HG03196 (cell line): Measurements from ENCODE around the gene HCFC2.

Experiments
- ATAC-seq: cut with Tn5 transposase; IDR thresholded peaks from one replicate; pipeline ENCODE4 v1.9.1; 2021; ENCODE audit not compliant: unreplicated experiment

The HCFC2 gene

DNA sequence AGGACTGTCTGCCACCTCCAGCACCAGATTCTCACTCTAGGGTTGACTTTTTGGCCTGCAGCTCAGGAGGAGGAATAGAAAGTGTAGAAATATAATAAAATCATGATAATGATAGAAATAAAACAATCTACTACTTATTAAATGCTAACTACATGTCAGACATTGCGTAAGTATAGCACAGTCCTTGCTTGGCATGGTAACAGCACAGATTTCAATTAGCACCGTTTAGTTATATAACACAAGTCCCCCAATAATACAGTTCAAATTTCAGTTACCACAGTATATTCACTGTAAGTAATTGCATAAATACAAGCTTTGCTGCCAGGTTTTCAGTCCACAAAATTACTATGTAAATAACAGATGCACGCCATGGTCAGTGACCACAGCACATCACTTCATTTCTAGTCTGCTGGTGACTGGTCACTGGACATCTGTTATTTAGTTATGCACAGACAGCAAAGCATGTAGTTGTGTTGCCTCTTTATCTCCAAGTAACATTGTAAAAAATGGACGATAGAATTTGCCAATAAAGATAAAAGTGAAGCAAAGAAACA, 7.8 kb upstream of the HCFC2 start:
- no peak for ATAC-seq

GRCh38 chr12:104057771-104058197, 6.5 kb upstream of the HCFC2 start:
- no peak for ATAC-seq

GRCh38 chr12:104058802-104059201, 5.5 kb upstream of the HCFC2 start:
- no peak for ATAC-seq

DNA sequence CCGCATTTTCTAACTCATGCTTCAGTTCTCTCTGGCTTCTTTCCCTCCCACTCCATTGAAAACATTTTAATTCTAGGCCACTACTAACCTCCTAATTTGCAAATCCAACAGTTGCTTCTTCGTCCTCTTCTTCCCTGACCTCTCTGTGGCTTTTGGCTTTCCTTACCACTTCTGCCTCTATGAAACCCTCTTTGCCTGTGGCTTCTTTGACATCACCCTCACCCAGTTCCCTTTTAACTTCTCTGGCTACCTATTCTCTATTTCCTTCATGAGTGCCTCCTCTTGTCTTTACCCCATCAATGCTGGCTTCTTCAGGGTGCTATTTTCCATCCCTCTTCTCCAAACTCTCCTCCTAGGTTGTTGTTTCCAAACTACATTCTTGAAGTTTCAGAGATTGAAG, 4.4 kb upstream of the HCFC2 start:
- no peak for ATAC-seq

DNA sequence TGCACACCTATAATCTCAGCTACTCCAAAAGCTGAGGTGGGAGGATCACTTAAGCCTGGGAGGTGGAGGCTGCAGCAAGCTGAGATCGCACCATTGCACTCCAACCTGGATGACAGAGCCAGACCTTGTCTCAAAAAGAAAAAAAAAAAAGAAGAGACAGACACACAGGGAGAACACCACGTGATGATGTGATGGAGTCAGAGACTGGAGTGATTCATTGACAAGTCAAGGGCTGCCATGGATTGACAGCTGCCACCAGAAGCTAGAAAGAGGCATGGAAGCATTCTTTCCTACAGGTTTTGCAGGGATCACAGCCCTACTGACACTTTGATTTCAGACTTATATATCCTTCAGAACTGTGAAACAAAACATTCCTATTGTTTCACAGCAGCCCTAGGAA, 3.5 kb upstream of the HCFC2 start:
- ATAC-seq: no peak

DNA sequence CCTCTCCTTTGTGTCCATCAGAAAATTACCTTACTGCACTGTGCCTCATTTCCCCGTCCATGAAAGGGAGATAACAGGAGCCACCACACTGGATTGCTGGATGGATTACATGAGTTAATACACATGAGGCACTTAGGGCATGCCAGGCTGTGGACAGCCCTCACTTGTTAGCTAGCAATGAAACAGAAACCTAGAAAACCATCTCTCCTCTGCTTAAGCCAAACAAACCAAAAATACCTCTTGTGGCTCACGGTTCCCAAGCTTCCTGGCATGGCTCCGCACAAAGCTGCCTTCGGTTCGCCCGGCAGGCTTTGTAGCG, 660 bp upstream of the HCFC2 start:
- peak; percentile 32 for ATAC-seq

GRCh38 chr12:104064842-104065427, 604 bp downstream of the HCFC2 start:
- peak; percentile 10 for ATAC-seq

GRCh38 chr12:104072099-104072498, 7.8 kb downstream of the HCFC2 start:
- ATAC-seq: no peak

GRCh38 chr12:104073699-104074098, 9.4 kb downstream of the HCFC2 start:
- no peak for ATAC-seq

- no peak for ATAC-seq
Observed at GRCh38 chr12:104079024-104079423, 14.7 kb downstream of the HCFC2 start.

GRCh38 chr12:104080764-104081163, 16.4 kb downstream of the HCFC2 start:
- no peak for ATAC-seq

DNA sequence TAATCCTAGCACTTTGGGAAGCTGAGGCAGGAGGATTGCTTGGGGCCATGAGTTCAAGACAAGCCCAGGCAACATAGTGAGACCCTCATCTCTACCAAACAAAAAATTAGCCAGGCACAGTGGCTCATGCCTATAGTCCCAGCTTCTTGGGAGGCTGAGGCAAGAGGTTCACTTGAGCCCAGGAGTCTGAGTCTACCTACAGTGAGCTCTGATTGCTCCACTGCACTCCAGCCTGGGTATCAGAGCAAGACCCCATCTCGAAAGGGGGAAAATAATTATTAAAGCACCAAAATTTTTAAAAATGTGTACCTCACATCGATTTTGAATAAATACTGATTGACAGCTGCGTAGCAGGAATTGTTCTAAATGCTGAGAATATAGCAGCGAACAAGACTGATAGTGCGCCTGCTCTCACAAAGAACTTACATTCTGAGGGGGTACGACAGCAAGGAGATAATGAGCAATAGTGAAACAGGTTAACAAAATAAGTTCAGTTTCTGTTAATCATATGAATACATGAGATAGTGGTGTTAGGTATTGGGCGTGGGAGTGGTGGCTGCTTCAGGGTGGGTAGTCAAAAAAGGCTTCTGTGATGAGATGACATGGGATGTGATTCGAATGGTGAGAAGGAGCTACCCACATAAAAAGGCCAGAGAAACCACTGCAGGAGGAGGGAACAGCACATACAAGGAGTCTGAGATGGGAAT, 19.6 kb downstream of the HCFC2 start:
- ATAC-seq: peak; percentile 73

DNA sequence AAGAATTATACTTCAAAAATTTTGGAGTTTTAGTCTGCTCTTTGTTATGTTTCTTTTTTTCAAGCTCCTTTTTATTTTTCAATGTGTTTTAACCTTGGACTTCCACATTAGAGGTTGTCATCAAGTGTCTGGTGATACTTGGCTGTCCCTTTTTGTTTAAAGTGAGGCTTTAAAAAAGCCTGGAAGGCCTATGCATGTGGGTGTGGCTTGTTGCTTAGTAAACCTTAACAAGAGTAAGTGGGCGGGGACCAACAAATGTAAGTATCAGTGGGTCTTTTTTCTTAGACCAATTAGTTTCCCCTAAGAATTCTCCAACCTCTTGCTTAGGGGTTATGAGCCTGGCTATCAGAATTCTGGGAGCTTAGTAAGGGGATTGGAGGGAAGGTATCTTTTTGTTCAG, 26.4 kb downstream of the HCFC2 start:
- no peak for ATAC-seq

DNA sequence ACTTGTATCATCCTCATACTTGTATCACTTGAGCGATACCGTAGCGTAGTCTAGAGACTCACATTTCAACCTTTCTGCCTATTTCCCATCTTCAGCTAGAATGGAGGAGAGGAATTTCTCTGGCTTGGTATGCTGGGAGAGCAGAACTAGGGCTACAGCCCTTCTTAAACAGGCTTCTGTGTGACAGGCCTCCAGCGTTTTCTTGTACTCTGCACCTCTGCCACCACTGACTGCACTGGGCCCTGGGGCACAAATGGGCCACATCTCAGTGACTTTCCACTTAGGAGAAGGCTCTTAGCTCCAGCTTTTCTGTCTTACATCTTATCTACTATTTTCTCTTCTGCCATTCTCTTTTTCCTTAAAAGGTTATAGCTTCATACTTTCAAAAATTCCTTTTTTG, 26.8 kb downstream of the HCFC2 start:
- no peak for ATAC-seq

DNA sequence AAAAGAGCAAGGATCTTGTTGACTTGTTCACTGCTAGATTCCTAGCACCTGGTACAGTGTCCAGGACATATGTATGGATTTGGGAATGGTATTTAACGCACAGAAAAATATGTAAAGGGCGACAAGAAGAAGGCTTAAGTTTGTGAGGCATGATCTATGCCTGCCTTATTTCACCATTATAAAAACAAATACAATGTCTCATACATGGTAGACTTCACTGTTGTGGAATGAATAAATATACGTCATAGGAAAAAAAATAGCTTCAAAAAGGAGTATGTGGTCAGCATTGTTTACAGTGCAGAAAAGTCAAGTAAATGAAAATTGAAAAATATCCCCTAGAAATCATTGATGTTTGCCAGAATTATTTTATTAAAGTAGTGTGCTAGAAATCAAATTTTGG, 30.0 kb downstream of the HCFC2 start:
- no peak for ATAC-seq

DNA sequence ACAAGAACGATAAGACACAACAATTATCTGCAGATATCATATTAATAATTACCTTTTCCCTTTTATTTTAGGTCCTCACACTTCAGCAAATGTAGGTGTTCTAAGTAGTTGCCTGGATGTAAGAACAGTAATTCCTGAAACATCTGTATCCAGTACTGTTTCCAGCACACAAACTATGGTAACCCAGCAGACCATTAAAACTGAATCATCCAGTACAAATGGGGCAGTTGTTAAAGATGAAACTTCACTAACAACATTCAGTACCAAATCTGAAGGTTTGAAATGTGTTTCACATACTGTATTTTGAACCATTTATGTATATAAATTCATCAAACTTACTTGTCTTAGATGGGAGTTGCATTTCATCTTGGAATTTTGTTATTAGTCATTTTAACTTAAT, 31.0 kb downstream of the HCFC2 start:
- ATAC-seq: no peak

DNA sequence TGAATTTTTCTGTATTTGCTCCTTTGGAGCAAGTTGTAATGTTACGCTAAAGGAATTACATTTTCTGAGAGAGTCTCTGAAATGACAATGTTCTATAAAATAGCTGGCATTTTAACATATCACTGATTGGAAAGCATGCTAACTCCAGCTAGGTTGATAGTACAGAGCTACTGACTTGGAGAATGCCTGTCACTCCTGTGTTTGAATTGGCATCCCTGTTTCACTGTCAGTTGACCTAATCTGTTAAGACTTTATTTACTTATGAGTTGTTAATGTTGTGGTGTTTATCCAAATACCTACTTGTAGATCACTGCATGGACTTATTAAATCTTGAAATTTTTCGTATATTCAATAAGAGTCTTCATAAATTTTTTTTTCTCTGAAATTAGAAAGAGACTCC, 33.6 kb downstream of the HCFC2 start:
- no peak for ATAC-seq

DNA sequence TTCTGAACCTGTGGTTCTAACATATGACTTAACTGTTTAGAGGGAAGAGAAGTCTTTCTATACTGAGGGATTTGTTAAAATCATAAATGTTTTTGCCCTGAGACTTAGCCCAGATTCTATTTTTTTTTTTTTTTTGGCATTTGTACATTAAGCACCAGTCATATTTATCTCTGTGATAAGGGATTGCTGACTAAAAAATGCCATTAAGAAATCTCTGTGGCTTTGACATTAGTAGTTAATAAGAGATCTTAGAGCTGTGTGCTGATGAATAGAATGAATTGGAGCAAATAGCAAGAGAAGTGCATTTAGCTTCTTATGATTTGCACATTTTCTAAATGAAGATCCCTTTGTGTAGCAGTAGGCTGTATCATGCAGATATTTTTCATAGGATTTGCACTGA, 41.1 kb downstream of the HCFC2 start:
- ATAC-seq: no peak

DNA sequence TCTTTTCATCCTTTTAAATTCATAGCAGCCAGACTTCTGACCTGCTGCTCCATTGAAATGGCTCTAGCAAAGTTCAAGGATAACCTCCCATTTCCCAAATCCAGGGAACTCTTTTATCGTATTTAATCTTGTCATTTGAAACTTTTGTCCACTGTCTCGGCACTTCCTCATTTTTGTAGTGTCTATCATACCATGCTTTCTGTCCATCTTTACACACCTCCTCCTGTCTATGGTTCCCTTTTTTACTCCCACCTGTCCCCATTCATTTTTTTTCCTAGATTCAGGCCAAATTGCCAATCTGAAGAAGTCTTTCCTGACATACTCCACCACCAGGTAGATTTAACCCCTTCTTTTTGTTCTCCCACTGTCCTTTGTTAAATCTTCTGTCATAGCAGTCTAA, 42.6 kb downstream of the HCFC2 start:
- ATAC-seq: no peak

- ATAC-seq: no peak
Observed at GRCh38 chr12:104108755-104109445, 44.6 kb downstream of the HCFC2 start.

DNA sequence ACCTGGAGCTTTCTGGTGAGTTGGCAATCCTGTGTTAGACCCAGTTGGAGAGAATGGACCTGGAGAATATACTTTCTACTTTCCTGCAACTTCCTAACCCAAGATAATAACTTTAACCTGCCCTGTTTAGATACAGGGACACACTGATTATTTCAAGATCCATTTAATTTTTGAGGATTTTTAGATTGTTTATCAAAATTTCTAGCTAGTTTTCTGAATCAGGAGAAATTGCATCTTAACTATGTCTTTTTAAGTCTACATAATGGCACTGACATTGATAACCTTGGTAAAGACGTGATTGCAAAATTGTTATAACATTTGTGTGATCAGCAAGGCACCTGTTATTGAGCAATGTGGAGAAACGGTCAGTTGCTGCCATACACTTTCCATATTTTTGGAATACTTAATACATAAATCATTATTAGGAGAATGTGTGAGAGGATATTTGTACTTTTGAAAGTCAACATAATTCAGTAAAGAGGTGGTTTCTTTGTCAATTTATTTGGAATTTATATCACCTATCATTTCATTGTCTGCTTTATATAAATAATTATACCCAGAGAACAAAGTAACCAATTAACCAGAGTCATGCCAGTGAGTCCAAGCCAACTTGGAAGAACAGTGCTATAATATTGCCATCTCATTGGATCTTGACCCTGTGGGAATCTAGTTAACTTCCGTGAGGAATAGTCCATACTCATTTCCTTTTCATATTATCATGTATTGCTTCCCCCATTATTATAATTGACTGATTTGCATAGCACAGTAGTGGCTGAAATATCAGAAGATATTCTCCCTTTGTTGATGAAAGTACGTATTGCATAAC, 45.3 kb downstream of the HCFC2 start:
- ATAC-seq: no peak
